ENCODE data around the gene CERK.

DNA sequence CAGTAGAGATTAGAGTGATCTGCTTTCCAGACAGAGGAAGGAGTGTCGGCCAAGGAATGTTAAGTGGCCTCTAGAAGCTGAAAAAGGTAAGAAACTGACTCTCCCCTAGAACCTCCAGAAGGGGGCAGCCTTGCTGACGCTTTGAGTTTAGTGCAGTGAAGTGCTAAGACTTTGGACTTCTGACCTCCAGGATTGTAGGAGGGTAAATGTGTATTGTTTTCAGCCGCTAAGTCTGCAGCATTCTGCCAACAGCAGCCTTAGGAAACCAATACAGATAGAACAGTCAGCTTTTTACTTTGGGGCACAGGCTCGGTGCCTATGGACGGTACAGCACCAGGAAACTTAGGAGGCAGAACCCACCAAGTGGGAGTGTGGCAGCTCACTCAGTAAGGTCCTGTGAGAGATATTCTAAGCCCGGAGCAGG lies 20.8 kb upstream of the CERK start:
- peak; percentile 82 to 85 for TF ChIP-seq CTCF (conservative IDR thresholded peaks at IDR 0.05 in 1 of 2, IDR thresholded peaks at IDR 0.05 in 1 of 2; ENCODE audit: extremely low read depth in 1 of 2, insufficient read depth in 1 of 2, low read depth in 1 of 2, low read length in 2 of 2)
- TF ChIP-seq EZH2 (IDR thresholded peaks at IDR 0.05; ENCODE audit: borderline replicate concordance, low read length), result no peak
